GM12874 (cell line): ENCODE data around the gene SHISA7.

Experiments
- TF ChIP-seq, protein P1 (sequence below): IDR thresholded peaks from 2 replicates; pipeline ENCODE4 v1.5.1; 2011; ENCODE audit warnings: low read depth, mild to moderate bottlenecking, control low read depth, low read length, moderate library complexity; ENCODE audit not compliant: insufficient read depth

The SHISA7 gene

DNA sequence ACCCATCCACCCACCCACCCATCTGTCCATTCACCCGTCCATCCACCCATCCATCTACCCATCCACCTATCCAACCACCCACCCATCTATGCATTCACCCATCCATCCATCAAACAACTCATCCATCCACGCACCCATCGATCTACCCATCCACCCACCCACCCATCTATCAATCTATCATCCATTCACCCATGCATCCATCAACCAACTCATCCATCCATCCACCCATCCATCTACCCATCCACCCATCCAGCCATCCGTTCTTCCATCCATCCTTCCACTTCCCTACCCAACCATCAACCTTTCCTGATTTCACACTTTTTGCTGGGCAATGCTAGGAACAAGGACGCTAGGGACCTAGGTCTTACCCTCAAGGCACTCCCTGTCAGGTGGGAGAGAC is 61.1 kb downstream of the SHISA7 start:
- TF ChIP-seq, protein P1, sequence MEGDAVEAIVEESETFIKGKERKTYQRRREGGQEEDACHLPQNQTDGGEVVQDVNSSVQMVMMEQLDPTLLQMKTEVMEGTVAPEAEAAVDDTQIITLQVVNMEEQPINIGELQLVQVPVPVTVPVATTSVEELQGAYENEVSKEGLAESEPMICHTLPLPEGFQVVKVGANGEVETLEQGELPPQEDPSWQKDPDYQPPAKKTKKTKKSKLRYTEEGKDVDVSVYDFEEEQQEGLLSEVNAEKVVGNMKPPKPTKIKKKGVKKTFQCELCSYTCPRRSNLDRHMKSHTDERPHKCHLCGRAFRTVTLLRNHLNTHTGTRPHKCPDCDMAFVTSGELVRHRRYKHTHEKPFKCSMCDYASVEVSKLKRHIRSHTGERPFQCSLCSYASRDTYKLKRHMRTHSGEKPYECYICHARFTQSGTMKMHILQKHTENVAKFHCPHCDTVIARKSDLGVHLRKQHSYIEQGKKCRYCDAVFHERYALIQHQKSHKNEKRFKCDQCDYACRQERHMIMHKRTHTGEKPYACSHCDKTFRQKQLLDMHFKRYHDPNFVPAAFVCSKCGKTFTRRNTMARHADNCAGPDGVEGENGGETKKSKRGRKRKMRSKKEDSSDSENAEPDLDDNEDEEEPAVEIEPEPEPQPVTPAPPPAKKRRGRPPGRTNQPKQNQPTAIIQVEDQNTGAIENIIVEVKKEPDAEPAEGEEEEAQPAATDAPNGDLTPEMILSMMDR, result no peak

DNA sequence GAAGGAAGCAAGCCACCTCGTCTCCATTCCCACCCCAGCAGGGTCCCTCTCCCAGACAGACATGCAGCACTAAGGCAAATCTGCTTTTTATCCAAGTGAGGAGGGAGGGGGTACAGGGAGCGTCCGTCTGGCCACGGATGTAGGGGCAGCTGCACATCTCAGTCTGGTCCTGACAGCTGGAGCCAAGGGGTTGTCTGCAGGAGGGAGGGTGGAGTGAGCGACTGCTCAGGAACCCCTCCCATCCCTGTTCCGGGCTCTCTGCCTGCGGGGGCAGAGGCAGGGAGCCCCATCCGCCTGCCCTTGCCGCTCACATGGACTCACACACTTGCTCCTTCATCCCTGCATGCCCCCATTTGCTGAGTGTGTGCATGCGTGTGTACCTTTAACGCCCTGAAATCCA is 63.9 kb downstream of the SHISA7 start:
- TF ChIP-seq, protein P1, result no peak
